ENCODE results near the gene ATP11C. TPM values are rescaled to one million over a fixed set of nuclear protein-coding genes. Genes with fewer than 3 reads are reported as not detected.

ATP11C gene
- total and polyA plus RNA-seq, 10 of the 15 experiments (the other 5 are each of a cell fraction or from before 2014, with no cell fraction given), result 16.2 to 44.0 (median 24.8) TPM

GRCh38 chrX:139751053-139751452 lies 181.8 kb downstream of the ATP11C start:
- Histone ChIP-seq H3K36me3 (ENCODE audit: control insufficient read depth in 2 of 2, insufficient read depth in 2 of 2, low read length in 1 of 2) (no peaks in the 10 kb centered on the region; a peak in 2 of 4 replicates), H3K9me3 (replicated peaks; ENCODE audit: control insufficient read depth, insufficient read depth, low read length) (peaks cover 2% of the 10 kb centered on the region; the same call in 2 of the 3 replicates), H3K27me3 (replicated peaks in 1 of 2; ENCODE audit: control insufficient read depth in 2 of 2, insufficient read depth in 2 of 2, low read length in 1 of 2) (no peaks in the 10 kb centered on the region), H3K4me3 (no peak overlapping the region), H3K9ac (ENCODE audit: control insufficient read depth, insufficient read depth, low read length) (no peak overlapping the region), H4K20me1 (ENCODE audit: control insufficient read depth, insufficient read depth) (no peaks in the 10 kb centered on the region), H3K27ac (ENCODE audit: control insufficient read depth, insufficient read depth) (no peak overlapping the region), H3K4me2 (ENCODE audit: control insufficient read depth, insufficient read depth) (no peak overlapping the region), H3K4me1 (ENCODE audit: control insufficient read depth, insufficient read depth, low read length) (no peaks in the 10 kb centered on the region), H2AFZ (ENCODE audit: control insufficient read depth, low read depth, low read length) (no peak overlapping the region), H3K79me2 (ENCODE audit: control insufficient read depth, insufficient read depth, low read length) (no peaks in the 10 kb centered on the region)
- ChIA-PET POLR2A (no interaction called here), SMC1A (ENCODE audit: uncharacterized antibody, unreplicated experiment) (interaction anchor here (1.1 to 2.7 kb wide), 4 partner anchors 7 to 33 kb away, joined by 3 to 8 read pairs (median 3); no protein-coding TSS in a partner anchor), RAD21 (ENCODE audit: unreplicated experiment) (no interaction called here), CTCF (interaction anchor here (1.2 to 2.2 kb wide), 3 partner anchors 9 to 1106 kb away, joined by 3 to 10 read pairs (median 3); no protein-coding TSS in a partner anchor)
- TF ChIP-seq ZNF687 (IDR thresholded peaks at IDR 0.05) (no peak), KLF5 (IDR thresholded peaks at IDR 0.05; ENCODE audit: partially characterized antibody) (no peak), USF1 (IDR thresholded peaks at IDR 0.05; ENCODE audit: borderline replicate concordance, extremely low read length, insufficient read depth, low read depth, low read length) (no peak), IKZF1 (conservative IDR thresholded peaks at IDR 0.05) (no peak), ETV6 (conservative IDR thresholded peaks at IDR 0.05 in 1 of 2, IDR thresholded peaks at IDR 0.05 in 1 of 2; ENCODE audit: borderline replicate concordance in 1 of 2, low read depth in 1 of 2) (no peak), RUNX3 (IDR thresholded peaks at IDR 0.05; ENCODE audit: low read length) (no peak)
- WGBS (ENCODE audit: insufficient coverage, insufficient replicate concordance, low lambda C conversion rate, missing lambda C conversion rate), result 52% methylated on average over 3 of the region's 3 CpGs
- in situ Hi-C loops (cut with MboI) (no loop called here), intact Hi-C loops (cut with micrococcal nuclease; ENCODE audit: unreplicated experiment) (no loop called here)
- ATAC-seq (no peak), FAIRE-seq (no peak), DNase-seq (ENCODE audit: low read depth, low spot score) (no peak)
- BruUV-seq (replicated peaks), result no TSS peak
